NCI-H82 (cell line): ENCODE data around the gene EDC3.
A peak's percentile ranks its signal among the peaks of the same experiment; 100 is the strongest.
"Not testable (repeated sequence)": the region's sequence is repeated elsewhere in the genome, so short reads cannot be mapped to it uniquely, and the experiment has no call there.

ENCODE experiments used
- DNase-seq: peaks from one replicate; lab custom pipeline; 2025; lab: John Stamatoyannopoulos, UW

The EDC3 gene

DNA sequence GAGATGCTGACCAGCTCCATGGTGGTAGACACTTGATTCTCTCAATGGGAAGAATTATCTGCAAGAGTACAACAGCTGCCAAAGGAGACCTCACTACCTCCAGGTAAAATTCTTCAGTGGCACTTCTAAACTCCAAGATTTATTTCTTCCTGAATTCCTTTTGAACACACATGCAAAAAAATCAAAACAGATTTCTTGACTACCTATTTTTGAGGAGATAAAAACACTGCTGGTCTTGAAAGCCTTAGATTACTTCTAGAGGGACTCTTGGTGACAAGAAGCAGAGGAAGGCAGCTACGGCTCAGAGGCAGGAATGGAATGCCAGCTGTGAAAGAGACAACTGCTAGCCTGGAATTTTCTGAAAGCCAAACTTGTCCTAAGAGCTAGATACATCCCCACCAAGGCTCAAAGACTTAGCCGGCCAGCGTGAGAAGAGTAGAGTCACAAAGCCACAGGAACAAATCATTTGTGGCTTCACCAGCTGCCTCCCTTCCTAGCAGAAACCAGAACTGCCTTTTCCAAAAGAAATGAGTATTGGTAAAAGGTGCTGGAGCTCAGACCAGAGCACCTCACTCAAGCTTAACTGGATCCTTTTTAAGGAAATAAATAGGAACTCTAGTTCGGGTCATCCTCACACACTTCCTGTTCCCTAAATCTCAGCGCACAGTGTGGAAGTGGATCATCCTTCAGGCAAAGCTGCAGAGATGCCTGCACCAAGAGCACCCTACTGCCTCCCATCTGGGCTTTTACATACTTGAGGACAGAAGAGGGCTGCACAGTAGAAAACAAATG, 47.6 kb downstream of the EDC3 start:
- no peak for DNase-seq

DNA sequence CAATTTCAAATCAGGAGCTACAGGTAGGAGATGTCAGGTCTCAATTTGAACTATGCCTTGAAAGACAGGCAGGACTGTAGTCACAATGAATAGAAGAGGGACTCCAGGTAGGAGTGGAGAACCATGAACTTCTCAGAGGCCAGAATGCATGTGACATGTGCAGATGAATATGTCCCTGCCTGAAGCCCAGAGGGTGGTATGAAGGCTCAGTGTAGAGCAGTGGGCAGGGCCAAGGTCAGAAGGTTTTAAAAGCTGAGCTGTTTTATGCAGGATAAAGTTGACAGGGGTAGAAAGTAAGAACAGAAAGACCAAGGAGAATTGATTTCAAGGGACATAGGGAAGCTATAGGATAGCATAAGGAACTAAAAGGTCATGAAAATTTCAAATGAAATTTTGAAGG, 49.3 kb downstream of the EDC3 start:
- DNase-seq = no peak

DNA sequence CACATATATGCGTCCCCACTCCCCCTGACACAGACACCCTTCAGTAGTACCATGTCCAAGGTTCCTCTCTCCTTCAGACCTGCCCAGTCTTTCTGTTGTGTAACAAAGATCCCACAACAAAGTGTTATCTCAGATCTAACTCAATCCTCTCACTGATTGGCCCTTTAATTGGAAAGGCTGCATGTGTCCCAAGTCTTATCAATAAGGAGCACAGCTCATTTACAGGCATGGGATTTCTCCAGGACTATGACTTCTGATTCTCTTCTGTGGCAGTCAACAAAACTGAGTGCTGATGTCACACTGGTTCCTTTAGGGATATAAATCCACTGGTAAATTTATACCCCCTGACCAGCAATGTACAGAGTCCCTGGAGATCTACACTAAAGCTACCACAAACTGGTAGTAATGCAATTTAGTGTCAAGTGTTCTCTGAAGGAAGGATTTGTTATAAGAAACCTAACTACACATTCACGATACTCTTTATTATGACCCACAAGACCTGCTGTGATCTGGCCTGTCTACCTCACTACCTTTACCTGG, 52.1 kb downstream of the EDC3 start:
- no peak for DNase-seq

DNA sequence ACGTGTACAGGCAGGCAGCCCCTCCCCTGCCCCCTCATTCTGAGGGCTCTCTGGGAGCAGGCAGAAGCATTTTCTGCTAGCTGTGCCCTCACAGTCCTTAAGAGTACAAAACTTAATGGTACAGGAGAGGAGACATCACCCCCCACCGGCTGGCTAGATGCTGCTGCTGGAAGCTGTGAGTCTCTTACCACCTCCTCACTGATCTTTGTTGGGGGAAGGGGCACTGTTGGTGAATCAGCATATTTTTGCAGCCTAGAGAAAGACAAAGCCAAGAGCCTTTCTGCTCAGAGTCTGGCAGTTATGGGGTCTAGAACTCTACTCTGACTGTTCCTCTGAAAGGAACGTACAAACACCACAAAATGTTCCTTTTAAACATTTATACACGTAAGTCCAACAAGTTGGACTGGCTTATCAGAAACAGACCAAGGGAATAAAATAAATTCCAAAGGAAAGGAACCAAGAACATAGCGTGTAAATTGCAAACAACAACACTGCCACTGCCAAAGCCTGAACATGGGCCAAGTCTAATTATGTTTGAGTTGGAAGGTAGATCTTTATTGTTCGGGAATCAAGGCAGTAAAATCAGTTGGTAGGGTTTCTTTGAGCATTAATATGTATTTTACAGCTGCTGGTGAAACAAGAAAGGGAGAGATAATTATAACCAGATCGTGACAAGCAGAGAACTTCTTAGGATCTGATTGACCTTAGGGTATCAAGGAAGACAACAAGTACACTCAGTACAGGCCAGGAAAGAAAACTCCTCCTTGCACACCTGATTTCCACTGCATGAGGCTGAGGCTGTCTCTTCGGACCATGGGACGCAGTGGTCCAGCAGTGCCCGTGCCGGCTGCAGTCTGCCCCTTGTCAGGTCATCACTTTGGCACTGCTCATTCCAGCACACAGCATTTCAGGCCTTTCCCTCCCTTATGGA, 52.8 kb downstream of the EDC3 start:
- no peak for DNase-seq

DNA sequence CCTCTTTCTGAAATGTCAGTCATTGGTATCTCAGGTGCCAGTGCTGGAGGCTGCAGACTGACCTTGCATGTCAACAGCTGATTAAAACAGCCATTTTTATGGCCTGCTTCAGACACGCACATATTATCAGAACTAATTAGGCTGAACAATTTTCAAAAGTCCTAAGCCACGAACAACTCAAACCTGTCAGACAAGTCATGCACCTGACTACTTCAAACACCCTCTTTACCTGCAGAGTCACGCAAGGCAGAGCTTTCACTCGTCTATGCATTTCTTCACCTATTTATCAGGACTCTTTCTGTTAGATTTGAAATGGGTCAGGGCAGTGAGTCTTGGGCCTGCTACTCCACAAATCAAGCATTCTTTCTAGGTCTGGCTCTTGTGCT, 53.5 kb downstream of the EDC3 start:
- DNase-seq = no peak

DNA sequence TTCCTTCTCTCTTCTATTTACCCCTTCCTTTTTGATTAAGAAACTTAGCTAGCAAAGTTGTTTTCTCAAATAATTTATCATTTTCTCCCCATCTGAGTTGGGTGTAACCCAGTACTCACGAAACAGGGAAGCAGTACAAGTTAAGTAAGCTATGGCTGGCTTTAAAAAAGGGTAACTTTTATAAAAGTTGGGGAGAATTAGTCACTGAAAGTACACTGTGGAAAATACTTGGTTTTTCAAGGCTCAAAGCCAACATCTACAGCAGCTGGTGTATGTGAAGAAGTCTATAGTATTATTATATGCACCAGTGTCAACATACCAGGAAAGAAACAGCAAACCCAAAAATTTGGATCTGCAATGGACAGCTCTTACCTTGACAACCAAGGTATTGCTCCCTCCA, 54.7 kb downstream of the EDC3 start:
- DNase-seq = no peak

DNA sequence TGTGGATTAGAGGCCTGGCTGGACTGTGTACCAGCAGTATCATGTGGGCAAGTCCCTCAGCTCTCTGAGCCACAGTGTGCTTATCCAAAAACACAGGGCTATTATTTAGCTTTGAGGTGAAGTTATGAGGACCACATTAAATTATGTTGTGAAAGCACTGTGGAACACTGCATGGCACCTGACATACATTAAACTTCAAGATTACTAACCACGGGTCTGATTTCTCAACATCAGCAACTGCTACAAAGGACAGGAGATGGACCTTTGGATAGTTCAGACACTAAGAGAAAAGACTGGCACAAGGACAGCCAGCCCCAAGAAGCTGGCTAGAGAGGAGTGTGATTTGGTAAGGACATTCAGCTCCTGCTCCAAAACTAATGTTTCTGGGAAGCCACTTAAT, 58.8 kb downstream of the EDC3 start:
- no peak for DNase-seq

DNA sequence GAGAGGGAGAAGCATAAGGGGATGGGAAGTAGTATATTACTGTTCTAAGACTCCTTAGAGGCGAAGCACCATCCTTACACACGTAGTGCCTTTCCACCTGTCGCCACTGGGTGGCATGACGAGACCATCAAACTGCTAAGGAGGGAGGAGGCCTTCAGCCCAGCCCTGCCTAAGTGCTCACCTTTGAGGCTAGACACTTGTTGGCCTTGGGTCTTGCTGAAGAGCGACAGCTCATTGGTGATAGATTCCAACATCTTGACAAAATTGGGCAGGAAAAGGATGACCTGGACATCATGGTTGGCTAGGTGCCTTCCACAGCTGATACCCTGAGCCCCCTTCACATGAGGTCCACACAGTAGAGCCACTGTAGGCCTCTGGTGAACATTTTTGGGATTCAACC, 60.6 kb downstream of the EDC3 start:
- DNase-seq = peak; percentile 84

DNA sequence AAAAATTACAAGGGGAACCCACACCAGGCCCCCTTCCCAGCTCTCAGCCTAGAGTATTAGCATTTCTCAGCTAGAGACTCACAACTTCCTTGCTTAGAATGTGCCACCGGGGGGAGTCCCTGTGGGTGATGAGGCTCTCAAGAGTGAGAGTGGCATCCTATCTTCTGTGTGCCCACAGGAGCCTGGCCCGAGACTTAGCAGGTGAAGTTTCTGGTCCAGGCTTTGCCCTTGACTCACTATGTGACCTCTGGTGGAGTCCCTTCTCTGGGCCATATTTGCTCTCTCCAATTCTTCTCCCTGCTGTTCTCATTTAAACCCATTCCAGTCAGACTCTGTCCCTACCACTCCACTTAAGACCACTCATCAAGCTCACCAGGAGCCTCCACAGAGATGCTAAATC, 62.0 kb downstream of the EDC3 start:
- no peak for DNase-seq

DNA sequence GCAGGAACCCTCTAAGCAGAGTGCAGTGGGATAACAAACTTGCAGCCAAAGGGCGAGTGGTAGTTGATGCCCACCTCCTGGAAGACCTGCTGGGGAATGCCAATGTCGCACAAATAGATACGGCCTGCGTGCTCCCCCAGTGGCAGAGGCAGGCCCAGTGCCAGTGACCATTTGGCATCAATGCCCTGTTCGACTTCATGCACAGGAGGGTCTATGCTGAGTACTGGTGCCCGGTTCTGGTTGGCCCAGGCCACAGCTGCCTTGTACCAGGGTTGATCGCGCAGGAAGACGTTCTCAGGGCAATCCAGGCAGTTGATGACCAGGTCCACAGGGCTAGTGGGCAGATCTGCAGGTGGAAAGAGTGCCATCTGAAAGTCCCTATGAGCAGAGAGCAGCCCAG, 63.2 kb downstream of the EDC3 start:
- DNase-seq = no peak

DNA sequence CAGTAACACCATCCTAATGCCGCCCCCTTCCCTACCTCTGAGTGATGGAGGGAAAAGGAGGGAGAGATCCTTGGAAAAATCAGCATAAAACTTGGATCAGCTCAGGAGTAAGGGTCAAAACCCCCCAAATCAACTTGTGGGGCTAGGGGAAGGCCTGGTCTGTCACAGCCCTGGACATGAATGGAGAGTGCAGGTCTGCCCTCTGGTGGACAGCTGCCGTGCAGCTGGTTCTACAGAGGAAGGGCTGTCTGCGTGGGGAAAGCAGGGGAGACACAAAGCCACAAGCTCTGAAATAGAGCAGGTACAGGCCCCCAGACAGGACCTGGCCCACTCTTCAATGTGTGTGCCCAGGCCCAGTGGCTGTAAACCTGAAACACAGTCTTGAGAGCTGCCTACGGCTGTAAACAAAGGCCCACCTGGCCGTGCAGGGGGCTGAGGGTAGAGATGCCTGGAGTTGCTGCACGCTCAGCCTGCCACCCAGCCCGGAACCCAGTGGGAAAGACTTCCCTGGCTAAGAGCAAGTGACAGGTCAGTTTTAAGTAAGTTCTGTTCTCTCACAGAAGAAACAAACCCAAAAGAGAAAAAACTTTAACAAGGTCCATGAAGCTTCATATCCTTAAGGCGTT, 63.8 kb downstream of the EDC3 start:
- DNase-seq = peak; percentile 76

DNA sequence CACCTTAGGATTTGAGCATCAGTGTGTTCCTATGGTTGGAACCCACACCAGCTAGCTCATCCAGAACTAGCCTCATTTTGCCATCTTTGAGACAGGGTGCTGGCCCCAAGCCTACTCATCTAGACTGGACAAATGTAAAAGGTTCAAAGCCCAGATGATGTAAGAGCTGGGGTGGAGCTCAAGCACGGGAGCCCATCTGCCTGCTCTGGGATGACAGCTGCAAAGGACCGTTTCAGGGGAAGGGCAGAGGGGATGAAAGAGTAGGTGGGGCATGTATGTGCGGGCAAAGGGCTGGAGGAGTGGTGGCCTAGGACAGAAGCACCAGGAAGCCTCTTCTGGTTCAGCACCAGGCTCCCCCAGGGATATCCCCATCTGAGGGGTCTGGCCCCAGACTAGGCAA, 64.4 kb downstream of the EDC3 start:
- DNase-seq = peak; percentile 31

DNA sequence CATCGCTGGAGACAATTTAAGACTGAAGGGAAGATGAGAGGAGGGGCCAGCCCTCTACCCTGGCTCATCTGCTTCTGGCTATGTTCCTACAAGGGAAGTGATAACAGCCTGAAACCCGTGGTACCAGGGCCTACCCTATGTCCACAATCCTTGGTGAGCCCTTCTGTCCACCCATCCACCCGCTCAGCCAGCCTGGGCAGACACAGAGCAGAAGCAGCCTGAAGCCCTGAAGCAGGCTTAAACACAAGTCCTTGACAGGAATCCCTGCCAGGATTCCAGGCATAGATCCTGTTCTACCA, 64.8 kb downstream of the EDC3 start:
- no peak for DNase-seq

DNA sequence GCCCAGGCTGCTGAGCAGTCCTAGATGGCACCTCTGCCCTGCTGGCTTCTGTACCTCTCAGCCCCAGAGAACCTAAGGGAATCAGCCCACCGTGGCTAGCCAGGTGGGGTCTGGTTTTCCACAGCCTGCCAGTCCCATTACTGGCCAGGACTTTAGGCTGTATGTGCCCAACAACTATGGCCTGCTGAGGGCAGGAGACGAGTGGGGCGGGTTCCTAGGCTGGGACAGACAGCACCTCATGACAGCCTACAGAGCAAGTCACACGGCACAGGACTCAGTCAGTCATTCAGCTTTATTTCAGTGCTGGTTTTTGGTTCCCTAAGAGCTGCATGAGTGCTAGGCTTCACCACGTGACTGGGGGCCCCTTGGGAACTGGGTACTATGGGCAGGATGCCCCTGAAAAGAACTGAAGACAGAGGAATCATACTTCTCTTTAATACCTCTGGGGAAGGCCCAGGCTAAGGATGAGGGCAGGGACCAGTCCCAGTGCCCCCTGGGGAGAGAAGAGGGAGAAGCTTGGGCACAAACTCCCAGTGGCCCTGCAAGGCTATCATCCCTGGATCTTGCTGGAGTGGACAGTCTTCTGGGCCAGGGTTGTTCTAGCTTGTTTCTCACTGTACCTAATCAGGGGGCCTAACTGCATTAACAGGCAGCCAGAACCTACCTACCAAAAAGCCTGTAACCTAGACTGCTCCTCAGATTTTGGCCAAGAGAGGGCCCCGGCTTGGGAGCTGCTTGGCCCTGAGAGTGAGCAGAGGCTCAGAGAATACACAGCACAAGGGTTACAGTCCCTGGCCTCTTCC, 65.3 kb downstream of the EDC3 start:
- DNase-seq = no peak

DNA sequence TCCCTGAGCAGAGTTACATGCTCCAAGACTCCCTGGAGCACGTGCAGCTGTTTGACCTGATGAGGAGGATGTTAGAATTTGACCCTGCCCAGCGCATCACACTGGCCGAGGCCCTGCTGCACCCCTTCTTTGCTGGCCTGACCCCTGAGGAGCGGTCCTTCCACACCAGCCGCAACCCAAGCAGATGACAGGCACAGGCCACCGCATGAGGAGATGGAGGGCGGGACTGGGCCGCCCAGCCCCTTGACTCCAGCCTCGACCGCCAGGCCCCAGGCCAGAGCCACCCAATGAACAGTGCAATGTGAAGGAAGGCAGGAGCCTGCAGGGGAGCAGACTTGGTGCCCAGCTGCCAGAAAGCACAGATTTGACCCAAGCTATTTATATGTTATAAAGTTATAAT, 66.1 kb downstream of the EDC3 start:
- not testable (repeated sequence) for DNase-seq

DNA sequence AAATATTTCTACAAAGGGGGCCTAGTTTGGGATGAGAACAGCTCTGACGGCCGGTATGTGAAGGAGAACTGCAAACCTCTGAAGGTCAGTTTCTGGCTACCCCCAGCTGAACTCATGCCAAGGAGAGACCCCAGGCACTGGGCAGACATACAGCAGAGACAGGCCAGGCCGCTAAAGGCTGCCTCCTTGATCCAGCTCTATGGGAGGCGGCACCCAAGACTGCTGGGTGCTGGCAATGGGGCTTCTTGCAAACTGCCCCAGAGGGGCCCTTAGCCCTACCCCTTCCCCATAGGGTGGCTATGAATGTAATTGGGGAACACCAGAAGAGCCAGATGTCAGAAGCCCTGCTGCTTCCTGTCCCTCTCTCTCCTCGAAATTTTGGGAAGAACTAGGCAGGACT, 66.9 kb downstream of the EDC3 start:
- no peak for DNase-seq

DNA sequence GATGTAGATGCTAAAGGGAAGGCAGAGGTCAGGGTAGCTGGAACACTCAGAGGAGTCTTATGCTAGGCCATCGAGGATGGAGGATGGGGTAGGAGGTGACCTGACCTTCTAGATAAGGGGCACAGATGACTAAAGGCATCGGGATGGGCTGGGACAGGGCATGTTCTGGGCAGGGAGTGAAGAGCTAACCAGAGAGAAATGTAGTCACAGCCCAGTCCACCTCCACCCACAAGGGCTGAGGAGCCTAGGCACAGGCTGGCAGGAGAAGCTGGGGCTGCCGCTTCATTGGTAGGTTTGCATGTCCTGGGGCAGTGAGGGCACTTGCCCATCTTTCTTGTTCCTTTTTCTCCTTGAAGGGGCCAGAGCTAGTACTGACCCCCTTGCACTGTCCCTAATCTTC, 67.6 kb downstream of the EDC3 start:
- no peak for DNase-seq

DNA sequence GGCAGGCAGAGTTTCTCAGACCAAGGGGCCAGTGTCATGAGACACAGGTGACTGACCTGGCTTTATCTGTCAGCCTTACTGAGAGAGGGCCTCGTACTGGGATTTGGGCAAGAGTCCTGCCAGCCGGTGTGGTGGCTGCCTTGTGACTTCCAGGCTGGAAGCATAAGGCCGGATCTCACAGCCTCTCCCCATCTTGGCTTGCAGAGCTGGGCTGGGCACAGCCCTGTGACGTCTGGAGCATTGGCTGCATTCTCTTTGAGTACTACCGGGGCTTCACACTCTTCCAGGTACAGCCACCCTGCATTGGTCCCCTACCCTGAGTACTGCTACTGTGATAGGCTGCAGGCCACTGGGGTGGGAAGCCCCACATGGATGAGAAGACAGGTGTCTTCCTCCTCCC, 68.1 kb downstream of the EDC3 start:
- DNase-seq = no peak

DNA sequence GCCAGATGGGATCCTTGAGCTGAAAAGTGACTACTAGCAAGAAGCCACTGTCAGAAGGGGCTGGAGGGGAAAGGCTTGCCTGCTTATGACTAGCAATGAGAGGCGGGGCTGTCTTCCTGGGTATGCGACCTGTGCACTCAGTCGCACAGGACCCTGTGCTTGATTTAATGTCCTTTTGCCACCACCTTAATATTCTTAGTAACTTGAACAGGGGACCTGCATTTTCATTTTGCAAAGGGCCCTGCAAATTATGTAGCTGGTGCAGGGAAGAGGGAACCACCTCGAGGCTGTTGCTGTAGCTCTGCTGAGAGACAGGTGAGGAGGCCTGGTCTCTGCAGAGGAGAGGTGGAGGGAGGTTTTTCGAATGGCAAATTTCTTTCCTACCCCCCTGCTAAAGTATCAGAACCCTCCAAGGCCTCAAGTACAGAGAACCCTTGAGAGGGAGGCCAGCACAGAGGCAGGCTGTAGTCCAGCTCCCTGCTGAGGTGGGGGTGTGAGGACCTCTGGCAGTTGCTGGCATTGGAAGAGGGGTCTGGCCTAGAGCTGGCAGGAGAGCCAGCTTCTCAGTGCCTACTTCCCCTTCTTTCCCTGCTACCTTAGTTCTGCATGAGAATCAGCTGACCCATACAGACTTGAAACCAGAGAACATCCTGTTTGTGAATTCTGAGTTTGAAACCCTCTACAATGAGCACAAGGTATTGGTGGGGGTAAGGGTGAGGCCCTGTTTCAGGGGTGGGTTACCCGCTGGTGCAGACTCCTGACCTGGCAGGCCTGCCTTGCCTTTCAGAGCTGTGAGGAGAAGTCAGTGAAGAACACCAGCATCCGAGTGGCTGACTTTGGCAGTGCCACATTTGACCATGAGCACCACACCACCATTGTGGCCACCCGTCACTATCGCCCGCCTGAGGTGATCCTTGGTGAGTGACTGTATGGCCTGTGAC, 68.8 kb downstream of the EDC3 start:
- DNase-seq = no peak

DNA sequence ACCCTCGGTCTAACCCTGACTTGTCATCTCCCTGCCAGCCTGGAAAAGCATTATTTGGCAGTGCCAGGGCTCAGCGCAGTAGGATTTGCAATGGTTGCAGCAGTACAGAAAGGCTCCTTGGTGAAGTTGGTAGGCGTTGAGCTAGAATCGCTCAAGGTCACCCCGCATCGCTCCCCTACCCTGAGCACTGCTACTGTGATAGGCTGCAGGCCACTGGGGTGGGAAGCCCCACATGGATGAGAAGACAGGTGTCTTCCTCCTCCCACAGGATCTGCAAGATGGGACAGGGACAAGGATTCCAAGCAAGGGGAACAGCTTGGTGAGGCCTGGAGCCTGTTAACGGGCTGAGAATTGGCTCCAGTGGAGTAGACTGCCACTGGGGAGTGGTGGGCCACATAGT, 69.5 kb downstream of the EDC3 start:
- no peak for DNase-seq

DNA sequence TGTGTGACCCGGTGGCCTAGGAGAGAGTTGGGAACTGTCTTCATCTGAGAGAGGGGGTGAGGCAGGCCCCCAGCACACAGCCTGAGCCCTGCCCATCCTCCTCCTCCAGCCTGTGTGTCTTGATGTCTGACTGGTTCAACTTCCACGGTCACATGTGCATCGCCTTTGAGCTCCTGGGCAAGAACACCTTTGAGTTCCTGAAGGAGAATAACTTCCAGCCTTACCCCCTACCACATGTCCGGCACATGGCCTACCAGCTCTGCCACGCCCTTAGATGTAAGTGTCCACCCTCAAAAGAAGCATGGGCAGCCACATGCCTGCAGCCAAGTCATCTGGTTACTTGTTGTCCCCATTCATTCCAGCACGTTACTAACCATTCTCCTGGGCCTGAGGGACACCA, 70.1 kb downstream of the EDC3 start:
- no peak for DNase-seq
